GM20000 (cell line): Measurements from ENCODE around the gene CDC14A.

Experiments used
- DNase-seq: peaks from one replicate; pipeline ENCODE4 v3.0.0; 2012; ENCODE audit warnings: low spot score
- CTCF ChIP-seq: IDR thresholded peaks from 2 replicates; pipeline ENCODE4 v1.5.1; 2012; ENCODE audit warnings: mild to moderate bottlenecking, control low read depth; ENCODE audit errors: extremely low read depth, missing control alignments

The CDC14A gene

GRCh38 chr1:100387209-100387608 lies 34.9 kb downstream of the CDC14A start:
- DNase-seq, result no peak
- no peak for TF ChIP-seq CTCF

- no peak for DNase-seq
- TF ChIP-seq CTCF, result no peak
Observed at GRCh38 chr1:100387657-100388350, 35.5 kb downstream of the CDC14A start.

GRCh38 chr1:100390531-100390930 lies 38.2 kb downstream of the CDC14A start:
- no peak for DNase-seq
- TF ChIP-seq CTCF, result no peak

GRCh38 chr1:100391675-100392074 lies 39.4 kb downstream of the CDC14A start:
- no peak for TF ChIP-seq CTCF
- DNase-seq, result no peak

- no peak for TF ChIP-seq CTCF
- DNase-seq, result no peak
Observed at GRCh38 chr1:100392756-100393155, 40.5 kb downstream of the CDC14A start.

GRCh38 chr1:100394285-100394684 lies 42.0 kb downstream of the CDC14A start:
- no peak for TF ChIP-seq CTCF
- DNase-seq, result no peak

GRCh38 chr1:100395913-100396312 lies 43.6 kb downstream of the CDC14A start:
- no peak for DNase-seq
- no peak for TF ChIP-seq CTCF
